Activated T-helper 2 cell treated with anti-CD3 and anti-CD28 coated beads, Interferon-gamma antibody, Interleukin-2, Interleukin-4, amounts not matched to agents 10 μg/mL and 5 μg/mL and 100 μg/mL, durations not matched to agents 14 hours and 24 hours and 36 hours (primary cell): ENCODE results near the gene ARF1. TPM values are rescaled to one million over a fixed set of nuclear protein-coding genes. Genes with fewer than 3 reads are reported as not detected.

ENCODE experiments used
- DNase-seq: peaks from one replicate; pipeline ENCODE4 v3.0.0; 2021; ENCODE audit warnings: low spot score
- H3K27ac Mint-ChIP-seq: one replicate; pipeline ENCODE4 v1.8.0; 2021; ENCODE audit warnings: mixed read lengths
- H3K27me3 Mint-ChIP-seq: one replicate; pipeline ENCODE4 v1.8.0; 2021; ENCODE audit warnings: low read depth, mixed read lengths
- H3K36me3 Mint-ChIP-seq: one replicate; pipeline ENCODE4 v1.8.0; 2021; ENCODE audit warnings: low read depth, mixed read lengths
- H3K4me1 Mint-ChIP-seq: one replicate; pipeline ENCODE4 v1.8.0; 2021; ENCODE audit warnings: low read depth, mixed read lengths
- H3K4me3 Mint-ChIP-seq: one replicate; pipeline ENCODE4 v1.8.0; 2021; ENCODE audit warnings: low read depth, mild to moderate bottlenecking, moderate library complexity, mixed read lengths
- H3K9me3 Mint-ChIP-seq: one replicate; pipeline ENCODE4 v1.8.0; 2021; ENCODE audit warnings: mixed read lengths
- intact Hi-C: fragments of 100-400 bp; cut with micrococcal nuclease; formaldehyde crosslinking; loops from one replicate; pipeline ENCODE4 v1.15.1; 2023
- total RNA-seq: library from RNA; stranded (reverse); gene quantifications from 2 replicates; pipeline ENCODE4 v1.2.3, GENCODE V29; 2022

Gene ARF1
- total RNA-seq, 1 donor from 2014 or later, result 410 TPM

DNA sequence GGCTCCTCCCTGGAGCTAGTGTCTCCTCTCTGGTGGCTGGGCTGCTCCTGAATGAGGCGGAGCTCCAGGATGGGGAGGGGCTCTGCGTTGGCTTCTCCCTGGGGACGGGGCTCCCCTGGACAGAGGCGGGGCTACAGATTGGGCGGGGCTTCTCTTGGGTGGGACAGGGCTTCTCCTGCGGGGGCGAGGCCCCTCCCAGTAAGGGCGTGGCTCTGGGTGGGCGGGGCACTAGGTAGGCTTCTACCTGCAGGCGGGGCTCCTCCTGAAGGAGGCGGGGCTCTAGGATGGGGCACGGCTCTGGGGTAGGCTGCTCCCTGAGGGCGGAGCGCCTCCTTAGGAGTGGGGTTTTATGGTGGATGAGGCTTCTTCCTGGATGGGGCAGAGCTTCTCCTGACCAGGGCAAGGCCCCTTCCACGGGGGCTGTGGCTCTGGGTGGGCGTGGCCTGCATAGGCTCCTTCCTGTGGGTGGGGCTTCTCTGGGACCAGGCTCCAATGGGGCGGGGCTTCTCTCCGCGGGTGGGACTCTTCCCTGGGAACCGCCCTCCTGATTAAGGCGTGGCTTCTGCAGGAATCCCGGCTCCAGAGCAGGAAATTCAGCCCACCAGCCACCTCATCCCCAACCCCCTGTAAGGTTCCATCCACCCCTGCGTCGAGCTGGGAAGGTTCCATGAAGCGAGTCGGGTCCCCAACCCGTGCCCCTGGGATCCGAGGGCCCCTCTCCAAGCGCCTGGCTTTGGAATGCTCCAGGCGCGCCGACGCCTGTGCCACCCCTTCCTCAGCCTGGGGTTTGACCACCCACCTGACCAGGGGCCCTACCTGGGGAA, 22.7 kb upstream of the ARF1 start:
- H3K27ac Mint-ChIP-seq, result no peak overlapping the region
- intact Hi-C loops, result no loop called here

DNA sequence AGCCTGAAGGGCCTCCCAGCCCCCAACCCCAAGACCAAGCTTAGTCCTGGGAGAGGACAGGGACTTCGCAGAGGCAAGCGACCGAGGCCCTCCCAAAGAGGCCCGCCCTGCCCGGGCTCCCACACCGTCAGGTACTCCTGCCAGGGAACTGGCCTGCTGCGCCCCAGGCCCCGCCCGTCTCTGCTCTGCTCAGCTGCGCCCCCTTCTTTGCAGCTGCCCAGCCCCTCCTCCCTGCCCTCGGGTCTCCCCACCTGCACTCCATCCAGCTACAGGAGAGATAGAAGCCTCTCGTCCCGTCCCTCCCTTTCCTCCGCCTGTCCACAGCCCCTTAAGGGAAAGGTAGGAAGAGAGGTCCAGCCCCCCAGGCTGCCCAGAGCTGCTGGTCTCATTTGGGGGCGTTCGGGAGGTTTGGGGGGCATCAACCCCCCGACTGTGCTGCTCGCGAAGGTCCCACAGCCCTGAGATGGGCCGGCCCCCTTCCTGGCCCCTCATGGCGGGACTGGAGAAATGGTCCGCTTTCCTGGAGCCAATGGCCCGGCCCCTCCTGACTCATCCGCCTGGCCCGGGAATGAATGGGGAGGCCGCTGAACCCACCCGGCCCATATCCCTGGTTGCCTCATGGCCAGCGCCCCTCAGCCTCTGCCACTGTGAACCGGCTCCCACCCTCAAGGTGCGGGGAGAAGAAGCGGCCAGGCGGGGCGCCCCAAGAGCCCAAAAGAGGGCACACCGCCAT, 21.9 kb upstream of the ARF1 start:
- H3K27me3 Mint-ChIP-seq, result peaks cover 37% of the 10 kb centered on the region
- H3K4me1 Mint-ChIP-seq, result peaks cover 3% of the 10 kb centered on the region
- intact Hi-C loops, result no loop called here
- no peak overlapping the region for H3K27ac Mint-ChIP-seq
- no peaks in the 10 kb centered on the region for H3K36me3 Mint-ChIP-seq
- H3K4me3 Mint-ChIP-seq, result peak overlapping the region; percentile 45
- no peaks in the 10 kb centered on the region for H3K9me3 Mint-ChIP-seq
- DNase-seq, result no peak

More for the DNA sequence above, 22.7 kb upstream of the ARF1 start:
- Mint-ChIP-seq H3K9me3 (no peaks in the 10 kb centered on the region), H3K27me3 (peaks cover 41% of the 10 kb centered on the region), H3K36me3 (no peaks in the 10 kb centered on the region), H3K4me3 (peak overlapping the region; percentile 67), H3K4me1 (peaks cover 3% of the 10 kb centered on the region)
- DNase-seq, result peak; percentile 54

DNA sequence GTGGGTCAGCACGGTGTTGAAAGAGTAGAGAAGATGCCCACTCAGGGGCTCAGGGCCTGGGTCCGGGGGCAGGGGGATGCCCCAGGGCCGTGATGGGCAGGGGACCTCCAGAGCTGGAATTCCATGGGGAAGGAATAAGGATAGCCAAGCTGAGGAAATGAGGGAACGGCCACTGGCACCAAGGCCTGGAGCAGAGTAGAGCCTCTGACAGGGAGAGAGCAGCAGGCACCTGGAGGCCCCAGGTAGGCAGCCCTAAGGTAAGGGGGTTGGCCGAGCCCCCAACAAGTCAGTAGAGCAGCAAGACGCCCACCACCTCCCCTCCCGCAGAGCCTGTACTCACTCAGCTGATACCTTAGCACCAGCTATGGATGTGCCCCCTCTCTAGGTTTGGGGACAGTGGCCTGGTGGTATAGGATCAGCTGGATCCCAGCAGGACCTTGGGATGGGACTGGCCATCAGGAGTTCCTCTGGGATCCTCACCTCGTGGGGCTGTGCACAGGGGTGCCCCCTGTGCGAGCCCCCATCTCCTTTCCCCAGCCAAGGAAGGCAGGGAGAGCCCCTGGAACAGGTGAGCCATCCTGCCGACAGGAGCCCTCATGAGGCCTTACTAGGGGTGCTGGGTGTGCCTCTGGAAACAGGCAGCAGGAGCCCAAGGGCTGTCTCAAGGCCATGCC, 21.0 kb upstream of the ARF1 start:
- H3K4me3 Mint-ChIP-seq, result no peak overlapping the region
- no peaks in the 10 kb centered on the region for H3K36me3 Mint-ChIP-seq
- peaks cover 28% of the 10 kb centered on the region for H3K27me3 Mint-ChIP-seq
- no peaks in the 10 kb centered on the region for H3K9me3 Mint-ChIP-seq
- DNase-seq, result no peak
- no peak overlapping the region for H3K27ac Mint-ChIP-seq
- intact Hi-C loops, result no loop called here
- peaks cover 3% of the 10 kb centered on the region for H3K4me1 Mint-ChIP-seq

DNA sequence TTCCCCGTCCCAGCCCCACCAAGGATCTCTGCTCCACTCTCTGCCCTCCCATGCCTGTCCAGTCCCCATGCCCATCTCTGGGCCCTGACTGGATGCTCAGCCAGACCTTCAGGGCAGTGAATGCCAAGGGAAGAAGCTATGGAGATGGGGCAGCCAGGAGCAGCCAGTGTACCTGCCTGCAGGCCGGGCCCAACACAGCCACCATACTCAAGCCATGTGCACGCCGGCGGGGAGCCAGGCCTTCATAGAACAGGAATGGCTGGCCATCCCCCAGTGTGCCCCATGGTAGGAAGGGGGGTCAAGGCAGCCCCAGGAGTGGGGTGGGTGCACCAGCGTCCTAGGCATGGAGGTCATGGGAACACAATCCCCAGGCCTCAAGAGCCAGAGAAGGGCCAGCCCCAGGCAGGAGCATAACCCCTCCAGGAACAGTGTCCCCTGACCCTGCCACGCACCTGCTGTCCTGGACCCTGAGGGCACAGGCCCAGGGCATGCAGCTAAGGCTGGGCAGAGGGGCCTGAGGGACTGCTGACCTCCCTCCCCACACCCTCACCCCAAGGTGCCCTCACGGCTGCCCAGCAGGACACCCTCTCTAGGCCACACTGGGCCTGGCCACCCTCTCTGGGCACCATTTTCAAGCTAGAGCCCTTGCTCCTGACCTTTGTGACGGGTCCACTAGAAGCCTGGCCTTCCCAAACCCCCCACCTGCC, 20.3 kb upstream of the ARF1 start:
- Mint-ChIP-seq H3K27ac (no peak overlapping the region), H3K4me3 (no peak overlapping the region), H3K9me3 (no peaks in the 10 kb centered on the region), H3K27me3 (peaks cover 28% of the 10 kb centered on the region), H3K36me3 (no peaks in the 10 kb centered on the region), H3K4me1 (peaks cover 3% of the 10 kb centered on the region)
- intact Hi-C loops, result no loop called here
- no peak for DNase-seq

DNA sequence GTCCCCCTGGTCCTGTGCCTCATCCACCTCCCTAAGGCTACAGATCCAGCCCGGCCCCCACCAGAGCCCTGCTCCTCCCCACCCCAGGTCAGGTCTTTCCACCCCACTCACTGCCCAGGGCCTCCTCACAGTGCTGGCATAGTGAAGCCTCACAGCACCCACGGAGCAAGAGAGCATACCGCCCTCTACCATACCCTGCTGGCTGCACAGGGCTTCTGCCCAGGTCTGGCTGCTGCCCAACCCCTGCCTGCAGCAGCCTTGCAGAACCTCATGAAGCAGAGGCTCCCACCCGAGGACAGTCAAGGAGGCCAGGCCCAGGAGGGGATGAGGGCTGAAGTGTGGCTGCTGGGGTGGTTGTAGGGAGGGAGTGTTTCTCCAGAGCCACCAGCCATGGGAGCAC, 19.7 kb upstream of the ARF1 start:
- Mint-ChIP-seq H3K9me3 (no peaks in the 10 kb centered on the region), H3K27ac (no peak overlapping the region), H3K4me1 (peaks cover 3% of the 10 kb centered on the region), H3K4me3 (no peak overlapping the region), H3K36me3 (no peaks in the 10 kb centered on the region), H3K27me3 (peaks cover 26% of the 10 kb centered on the region)
- intact Hi-C loops, result no loop called here
- no peak for DNase-seq

DNA sequence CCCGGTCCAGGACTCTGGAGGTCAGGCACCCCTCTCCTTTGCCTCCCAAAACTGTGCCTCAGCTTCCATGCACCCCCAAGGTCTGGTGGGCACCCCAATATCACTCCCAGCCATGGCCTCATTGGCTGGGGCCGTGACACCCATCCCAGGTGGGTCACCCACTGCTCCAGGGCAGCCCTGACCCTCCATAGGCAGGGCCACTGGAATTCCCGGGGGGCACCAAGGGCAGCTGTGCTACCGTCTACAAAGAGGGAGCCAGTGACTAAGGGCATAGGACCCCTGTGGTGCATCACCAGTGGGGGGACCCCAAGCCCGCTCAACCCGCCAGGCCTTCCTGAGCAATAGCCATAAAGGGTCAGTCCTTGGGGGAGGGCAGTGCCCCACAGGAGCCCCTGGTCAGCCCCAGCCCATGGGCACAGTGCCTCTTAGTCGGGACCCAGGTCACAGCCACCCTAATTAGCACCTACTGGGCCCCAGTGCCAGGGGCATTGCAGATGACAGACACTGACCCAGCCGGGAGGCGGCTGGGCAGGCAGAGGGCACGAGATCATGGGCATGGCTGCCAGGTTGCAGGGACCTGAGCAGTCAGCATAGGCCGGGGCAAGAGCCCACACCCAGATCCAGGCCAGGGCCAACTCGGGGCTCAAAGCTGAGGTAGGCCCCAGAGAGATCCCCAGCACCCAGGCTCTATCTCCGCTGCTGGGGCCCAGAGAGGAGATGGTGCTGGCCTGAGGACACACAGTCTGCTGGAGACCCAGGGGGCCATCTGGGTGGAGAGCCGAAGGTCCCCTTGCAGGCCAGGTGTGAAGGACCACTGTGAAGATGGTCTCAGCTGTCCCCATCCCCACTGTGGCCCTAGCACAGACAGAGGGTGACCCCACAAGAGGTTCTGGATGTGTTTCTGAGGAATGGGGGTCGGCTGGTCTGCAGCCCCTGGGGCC, 19.0 kb upstream of the ARF1 start:
- H3K4me1 Mint-ChIP-seq, result peaks cover 3% of the 10 kb centered on the region
- DNase-seq, result no peak
- peaks cover 21% of the 10 kb centered on the region for H3K27me3 Mint-ChIP-seq
- no peaks in the 10 kb centered on the region for H3K9me3 Mint-ChIP-seq
- intact Hi-C loops, result no loop called here
- H3K36me3 Mint-ChIP-seq, result no peaks in the 10 kb centered on the region
- H3K27ac Mint-ChIP-seq, result no peak overlapping the region
- H3K4me3 Mint-ChIP-seq, result no peak overlapping the region

DNA sequence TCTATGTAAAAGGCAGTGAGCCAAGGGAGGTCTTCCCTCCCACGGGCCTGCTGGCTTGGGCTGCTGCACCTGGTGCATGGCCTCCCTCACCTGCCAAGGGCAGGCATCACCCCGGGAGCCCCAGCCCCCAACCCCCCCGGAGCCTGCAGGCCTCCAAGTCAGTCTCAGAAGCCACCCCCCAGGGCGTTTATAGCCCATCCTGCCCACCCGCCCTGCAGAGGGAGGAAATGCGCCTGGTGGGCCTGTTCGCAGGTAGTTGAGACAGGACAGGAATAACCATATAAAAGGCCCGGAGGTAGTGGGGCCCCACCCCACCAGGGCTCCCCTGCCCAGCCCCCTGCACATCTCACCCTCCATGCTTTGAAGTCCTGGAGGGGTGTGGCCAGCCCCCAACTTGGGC, 18.2 kb upstream of the ARF1 start:
- Mint-ChIP-seq H3K36me3 (no peaks in the 10 kb centered on the region), H3K27me3 (peaks cover 18% of the 10 kb centered on the region), H3K4me3 (no peak overlapping the region), H3K4me1 (peaks cover 3% of the 10 kb centered on the region), H3K9me3 (no peaks in the 10 kb centered on the region), H3K27ac (no peak overlapping the region)
- DNase-seq, result no peak
- intact Hi-C loops, result no loop called here

DNA sequence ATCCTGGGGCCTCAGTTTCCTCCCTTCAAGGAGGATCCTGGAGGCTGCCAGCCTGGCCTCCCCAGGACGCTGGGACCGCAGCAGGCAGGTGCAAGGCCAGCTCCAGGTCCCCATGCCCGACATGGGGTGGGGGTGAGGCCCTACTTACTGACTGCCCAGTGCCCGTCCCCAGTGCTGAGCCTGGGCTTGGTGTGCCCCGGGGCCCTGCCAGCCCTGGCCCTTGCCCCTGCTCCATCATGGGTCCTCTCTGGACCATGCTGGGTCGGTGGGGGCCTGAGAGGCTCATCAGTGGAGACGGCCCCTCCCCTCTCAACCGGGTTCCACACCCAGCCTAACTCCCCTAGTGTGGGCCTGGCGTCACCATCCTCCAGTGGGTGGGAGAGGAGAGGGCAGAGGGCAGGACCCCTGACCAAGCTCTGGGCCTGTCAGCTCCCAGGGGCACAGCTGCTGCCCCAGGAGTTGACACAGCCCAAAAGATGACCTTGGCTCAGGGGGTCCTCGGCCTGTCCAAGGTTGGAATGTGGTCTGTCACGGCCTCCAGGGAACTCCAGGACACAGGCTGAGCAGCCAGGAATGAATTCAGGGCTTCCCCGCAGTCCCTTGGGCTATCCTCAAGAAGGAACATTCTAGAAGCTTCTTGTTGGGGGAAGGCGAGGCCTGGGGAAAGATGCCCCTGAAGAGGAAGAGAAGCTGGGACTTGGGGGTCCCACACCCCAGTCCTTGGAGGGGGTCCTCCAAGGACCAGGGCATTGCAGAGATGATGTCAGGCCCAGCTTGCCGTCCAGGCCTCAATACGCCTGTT, 17.6 kb upstream of the ARF1 start:
- no peaks in the 10 kb centered on the region for H3K36me3 Mint-ChIP-seq
- no peak overlapping the region for H3K4me3 Mint-ChIP-seq
- H3K27me3 Mint-ChIP-seq, result peaks cover 15% of the 10 kb centered on the region
- H3K4me1 Mint-ChIP-seq, result peaks cover 3% of the 10 kb centered on the region
- no peak for DNase-seq
- H3K9me3 Mint-ChIP-seq, result no peaks in the 10 kb centered on the region
- intact Hi-C loops, result no loop called here
- H3K27ac Mint-ChIP-seq, result no peak overlapping the region

DNA sequence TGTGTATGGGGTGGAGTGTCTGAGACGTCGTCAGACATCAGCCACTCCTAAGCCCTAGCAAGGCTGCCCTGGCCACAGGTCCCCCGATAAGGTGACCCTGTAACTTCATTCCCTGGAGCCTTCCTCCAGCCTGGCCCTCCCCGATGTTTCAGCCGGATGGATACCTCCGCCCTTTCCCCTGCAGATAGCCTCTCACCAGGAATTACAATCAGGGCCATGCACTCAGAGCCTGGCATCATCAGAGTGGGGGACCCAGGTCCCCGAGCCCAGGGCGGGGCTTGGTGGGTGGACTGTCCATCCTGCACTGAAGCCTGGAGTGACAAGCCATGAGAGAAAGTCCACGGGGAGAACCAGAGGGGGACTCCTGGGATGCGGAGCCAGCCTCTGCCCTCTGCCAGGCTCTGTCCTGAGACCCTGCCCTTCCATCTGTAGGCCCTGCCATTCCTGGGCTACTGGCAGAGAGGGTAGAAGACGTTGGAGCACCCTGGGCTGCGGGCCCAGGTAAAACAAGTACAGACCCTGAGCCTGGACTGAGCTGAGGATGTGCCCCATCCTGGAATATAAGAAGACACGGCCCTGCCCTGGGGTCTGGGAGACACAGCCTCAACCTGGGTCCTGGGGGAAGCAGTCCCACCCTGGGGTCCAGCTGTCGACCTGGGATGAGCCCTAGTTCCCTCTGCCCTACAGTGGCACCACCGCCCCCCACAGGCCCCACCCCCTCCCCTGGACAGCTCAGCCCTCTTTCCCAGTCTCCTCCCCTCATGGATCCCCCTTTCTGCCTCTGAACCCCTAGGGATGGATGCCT, 16.8 kb upstream of the ARF1 start:
- intact Hi-C loops, result no loop called here
- H3K9me3 Mint-ChIP-seq, result no peaks in the 10 kb centered on the region

DNA sequence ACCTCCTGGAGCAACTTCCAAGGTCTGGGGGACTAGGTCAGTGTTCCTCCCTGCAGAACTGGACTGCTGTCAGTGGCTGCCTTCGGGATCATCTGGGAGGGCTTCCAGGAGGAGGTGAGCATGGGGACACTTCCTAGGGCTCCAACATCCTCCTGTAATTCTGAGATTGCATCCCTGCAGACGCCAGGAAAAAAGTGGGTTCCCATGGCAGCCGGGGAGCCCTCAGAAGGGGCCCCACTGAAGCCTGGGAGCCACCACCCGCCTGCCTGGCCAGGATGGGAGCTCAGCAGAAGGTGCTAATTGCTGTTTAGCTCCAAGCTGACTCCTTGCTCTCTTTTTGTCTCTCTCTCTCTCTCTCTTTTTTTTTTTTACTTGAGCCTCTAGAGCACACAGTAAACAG, 16.1 kb upstream of the ARF1 start:
- intact Hi-C loops, result no loop called here
- Mint-ChIP-seq H3K4me1 (no peaks in the 10 kb centered on the region), H3K27me3 (peaks cover 8% of the 10 kb centered on the region), H3K36me3 (no peaks in the 10 kb centered on the region), H3K9me3 (no peaks in the 10 kb centered on the region), H3K4me3 (no peak overlapping the region), H3K27ac (no peak overlapping the region)
- no peak for DNase-seq

More for the DNA sequence above, 16.8 kb upstream of the ARF1 start:
- no peak for DNase-seq
- H3K27me3 Mint-ChIP-seq, result peaks cover 14% of the 10 kb centered on the region
- H3K4me1 Mint-ChIP-seq, result peaks cover 3% of the 10 kb centered on the region
- H3K27ac Mint-ChIP-seq, result no peak overlapping the region
- no peaks in the 10 kb centered on the region for H3K36me3 Mint-ChIP-seq
- no peak overlapping the region for H3K4me3 Mint-ChIP-seq
